GM12891 (cell line): ENCODE results near the gene H1-8.

Experiments
- POLR2A ChIP-seq: IDR thresholded peaks from 2 replicates; pipeline ENCODE4 v1.6.1; 2011; ENCODE audit warnings: low read depth, low read length, control low read depth
- TAF1 ChIP-seq: IDR thresholded peaks from 2 replicates; pipeline ENCODE4 v1.6.1; 2011; ENCODE audit warnings: low read depth, low read length, control low read depth

DNA sequence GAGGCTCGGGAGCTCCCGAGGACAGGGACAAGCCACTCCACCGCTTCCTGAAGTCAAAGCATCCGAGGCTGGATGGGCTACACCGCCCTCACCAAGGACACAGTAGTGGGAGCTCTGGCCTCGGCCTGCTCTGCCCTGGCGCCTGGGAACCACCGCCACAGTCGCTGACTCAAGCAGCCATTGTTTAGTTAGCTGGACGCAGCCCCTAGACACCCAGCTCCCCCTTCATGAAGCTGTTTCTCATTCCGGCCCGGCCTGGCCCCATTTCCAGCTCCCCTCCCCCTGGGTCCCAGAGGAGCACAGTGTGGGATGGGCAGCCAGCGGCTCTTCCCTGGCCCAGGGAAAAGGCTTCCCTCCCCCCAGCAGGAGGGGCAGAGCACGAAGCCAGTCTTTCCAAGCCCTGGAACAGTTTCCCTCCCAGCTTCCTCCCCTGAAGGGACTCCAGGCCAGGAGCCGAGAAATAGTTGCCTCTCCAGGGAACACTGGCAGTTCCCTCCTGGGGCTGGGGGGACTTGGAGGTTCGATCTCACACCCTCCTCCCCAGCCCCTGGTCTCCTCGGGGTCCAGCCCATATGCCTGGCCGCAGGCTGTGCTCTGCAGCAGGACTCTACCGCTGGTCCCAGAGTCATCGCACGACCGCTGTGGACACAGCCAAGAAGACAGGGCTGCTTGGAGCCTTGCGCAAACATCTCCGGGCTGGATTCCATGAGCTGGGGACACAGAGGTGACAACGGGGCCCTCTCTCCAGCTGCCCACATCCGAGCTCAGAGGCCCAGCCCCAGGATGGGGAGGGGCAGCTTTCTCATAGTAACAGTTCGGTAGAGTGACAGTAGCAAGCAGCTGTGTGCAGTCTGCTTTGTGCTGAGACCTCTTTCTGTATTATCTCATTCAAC lies 53.5 kb downstream of the H1-8 start:
- no peak for TF ChIP-seq POLR2A
- no peak for TF ChIP-seq TAF1
